Measurements from ENCODE around the gene ELMO1. TPM values are rescaled to one million over a fixed set of nuclear protein-coding genes. Genes with fewer than 3 reads are reported as not detected.

Gene ELMO1
- total and polyA plus RNA-seq, 10 donors = 26.0 to 494 (median 201) TPM

DNA sequence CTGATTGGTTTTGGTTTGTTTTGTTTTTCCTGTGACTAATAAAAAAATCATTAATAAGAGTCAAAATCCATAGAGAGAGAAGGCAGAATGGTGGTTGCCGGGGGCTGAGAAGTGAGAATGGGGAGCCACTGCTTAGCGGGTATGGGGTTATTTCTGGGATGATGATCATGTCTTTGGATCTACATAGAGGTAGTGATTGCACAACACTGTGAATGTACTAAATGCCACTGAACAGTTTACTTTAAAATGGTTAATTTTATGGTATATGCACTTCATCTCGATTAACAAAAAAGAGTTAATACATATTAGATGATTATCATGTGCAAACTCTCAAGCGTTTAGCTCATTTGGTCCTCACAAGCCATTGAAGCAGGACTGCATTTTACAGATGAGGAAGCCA lies 342.9 kb downstream of the ELMO1 start:
- intact Hi-C loops (cut with DNase I; ENCODE audit: low total_unique reads) = no loop called here
- H3K36me3 ChIP-seq = peaks cover 0 to 22% (median under 1%) of the 10 kb centered on the region in 6 donors

DNA sequence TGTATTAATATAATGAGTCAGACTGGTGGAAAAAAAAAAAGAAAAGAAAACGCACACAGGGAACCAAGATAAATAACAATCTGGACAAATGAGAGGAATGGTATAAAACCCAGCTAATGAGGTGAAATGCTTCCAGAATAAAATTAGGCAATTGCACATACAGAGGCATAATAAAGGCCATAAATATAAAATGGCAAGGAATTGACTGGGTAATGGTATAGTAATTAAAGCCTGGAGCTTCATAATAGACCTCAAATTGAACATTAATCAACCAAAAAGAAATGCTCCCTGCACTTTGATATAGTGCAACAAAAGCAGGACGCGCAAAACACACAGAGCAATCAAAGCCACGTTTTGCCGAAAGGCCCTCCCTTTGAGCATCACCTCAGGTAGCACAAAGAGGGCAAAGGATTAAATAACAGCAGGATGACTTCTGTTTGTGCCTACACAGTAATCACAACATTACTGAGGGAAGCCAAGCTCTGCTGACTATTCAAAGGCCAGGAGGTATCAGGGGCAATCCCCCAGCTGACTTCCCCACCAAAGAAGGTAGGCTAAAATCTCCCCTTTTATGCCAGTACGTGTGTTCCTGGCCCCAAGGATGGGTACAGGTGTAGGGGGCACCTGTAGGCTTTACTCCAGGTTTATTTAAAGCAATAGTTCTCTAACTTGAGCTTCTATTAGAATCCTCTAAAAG lies 343.7 kb downstream of the ELMO1 start:
- Histone ChIP-seq H3K4me1 (peaks cover 0 to 51% (median 26%) of the 10 kb centered on the region in 6 donors), H3K27me3 (replicated peaks in 1 of 7) (no peaks in the 10 kb centered on the region), H3K9me3 (no peaks in the 10 kb centered on the region), H3K36me3 (peaks cover 0 to 20% (median 0%) of the 10 kb centered on the region in 6 donors), H3K27ac (no peak overlapping the region), H3K4me3 (no peak overlapping the region)
- no peak for DNase-seq
- intact Hi-C loops (cut with DNase I; ENCODE audit: low total_unique reads) = no loop called here
- TF ChIP-seq, protein P1, sequence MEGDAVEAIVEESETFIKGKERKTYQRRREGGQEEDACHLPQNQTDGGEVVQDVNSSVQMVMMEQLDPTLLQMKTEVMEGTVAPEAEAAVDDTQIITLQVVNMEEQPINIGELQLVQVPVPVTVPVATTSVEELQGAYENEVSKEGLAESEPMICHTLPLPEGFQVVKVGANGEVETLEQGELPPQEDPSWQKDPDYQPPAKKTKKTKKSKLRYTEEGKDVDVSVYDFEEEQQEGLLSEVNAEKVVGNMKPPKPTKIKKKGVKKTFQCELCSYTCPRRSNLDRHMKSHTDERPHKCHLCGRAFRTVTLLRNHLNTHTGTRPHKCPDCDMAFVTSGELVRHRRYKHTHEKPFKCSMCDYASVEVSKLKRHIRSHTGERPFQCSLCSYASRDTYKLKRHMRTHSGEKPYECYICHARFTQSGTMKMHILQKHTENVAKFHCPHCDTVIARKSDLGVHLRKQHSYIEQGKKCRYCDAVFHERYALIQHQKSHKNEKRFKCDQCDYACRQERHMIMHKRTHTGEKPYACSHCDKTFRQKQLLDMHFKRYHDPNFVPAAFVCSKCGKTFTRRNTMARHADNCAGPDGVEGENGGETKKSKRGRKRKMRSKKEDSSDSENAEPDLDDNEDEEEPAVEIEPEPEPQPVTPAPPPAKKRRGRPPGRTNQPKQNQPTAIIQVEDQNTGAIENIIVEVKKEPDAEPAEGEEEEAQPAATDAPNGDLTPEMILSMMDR (IDR thresholded peaks at IDR 0.05 in 8 of 11, conservative IDR thresholded peaks at IDR 0.05 in 3 of 11) = no peak
- TF ChIP-seq POLR2AphosphoS5 (IDR thresholded peaks at IDR 0.05) (no peak), POLR2A (IDR thresholded peaks at IDR 0.05) (no peak)
- 73 to 77% (median 74%) methylated on average over 6 of the region's 6 CpGs for WGBS, 5 donors

More for the DNA sequence above, 342.9 kb downstream of the ELMO1 start:
- Histone ChIP-seq H3K4me3 (no peak overlapping the region), H3K4me1 (peaks cover 0 to 53% (median 29%) of the 10 kb centered on the region in 6 donors), H3K27ac (no peak overlapping the region), H3K27me3 (replicated peaks in 1 of 7) (no peaks in the 10 kb centered on the region), H3K9me3 (no peaks in the 10 kb centered on the region)
- WGBS, 5 donors = 94 to 98% (median 97%) methylated on average over 4 of the region's 4 CpGs
- TF ChIP-seq POLR2A (IDR thresholded peaks at IDR 0.05) (no peak), POLR2AphosphoS5 (IDR thresholded peaks at IDR 0.05) (no peak)
- TF ChIP-seq, protein P1 (IDR thresholded peaks at IDR 0.05 in 8 of 11, conservative IDR thresholded peaks at IDR 0.05 in 3 of 11) = no peak
- no peak for DNase-seq

DNA sequence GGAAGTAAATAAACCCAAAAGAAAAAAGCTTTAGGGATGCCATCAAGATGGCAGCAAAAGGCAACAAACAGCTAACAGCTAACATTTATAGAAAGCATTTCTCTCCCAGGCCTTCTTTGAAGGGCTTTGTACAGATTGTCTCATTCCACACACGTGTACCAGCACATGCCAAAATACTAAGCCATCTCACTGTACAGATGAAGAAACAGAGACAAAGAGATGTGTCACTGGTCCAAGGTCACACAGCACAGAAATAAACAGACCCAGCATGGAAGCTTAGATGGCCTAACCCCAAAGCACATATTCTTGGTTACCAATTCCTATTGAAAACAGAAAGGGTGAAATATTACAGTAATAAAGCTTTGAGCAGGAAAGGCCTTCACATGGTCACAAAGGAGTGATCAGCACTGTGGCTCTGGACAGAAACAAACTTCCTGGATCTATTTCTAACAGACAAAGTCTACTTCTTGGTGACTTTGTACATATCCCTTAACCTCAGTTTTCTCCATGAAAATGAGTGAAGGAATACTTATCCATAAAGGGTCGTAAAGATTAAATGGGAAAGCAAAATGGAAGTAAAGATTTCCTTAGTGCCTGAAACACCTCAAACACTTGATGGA lies 346.0 kb downstream of the ELMO1 start:
- Histone ChIP-seq H3K36me3 (peaks cover 0 to 11% (median 0%) of the 10 kb centered on the region in 6 donors), H3K9me3 (no peaks in the 10 kb centered on the region), H3K4me3 (no peak overlapping the region), H3K4me1 (peaks cover 0 to 28% (median 14%) of the 10 kb centered on the region in 6 donors), H3K27me3 (replicated peaks in 1 of 7) (no peaks in the 10 kb centered on the region), H3K27ac (no peak overlapping the region)
- no peak for DNase-seq
- intact Hi-C loops (cut with DNase I; ENCODE audit: low total_unique reads) = no loop called here
- 85 to 95% (median 90%) methylated on average over 2 of the region's 2 CpGs for WGBS, 5 donors
- TF ChIP-seq POLR2A (IDR thresholded peaks at IDR 0.05) = no peak

DNA sequence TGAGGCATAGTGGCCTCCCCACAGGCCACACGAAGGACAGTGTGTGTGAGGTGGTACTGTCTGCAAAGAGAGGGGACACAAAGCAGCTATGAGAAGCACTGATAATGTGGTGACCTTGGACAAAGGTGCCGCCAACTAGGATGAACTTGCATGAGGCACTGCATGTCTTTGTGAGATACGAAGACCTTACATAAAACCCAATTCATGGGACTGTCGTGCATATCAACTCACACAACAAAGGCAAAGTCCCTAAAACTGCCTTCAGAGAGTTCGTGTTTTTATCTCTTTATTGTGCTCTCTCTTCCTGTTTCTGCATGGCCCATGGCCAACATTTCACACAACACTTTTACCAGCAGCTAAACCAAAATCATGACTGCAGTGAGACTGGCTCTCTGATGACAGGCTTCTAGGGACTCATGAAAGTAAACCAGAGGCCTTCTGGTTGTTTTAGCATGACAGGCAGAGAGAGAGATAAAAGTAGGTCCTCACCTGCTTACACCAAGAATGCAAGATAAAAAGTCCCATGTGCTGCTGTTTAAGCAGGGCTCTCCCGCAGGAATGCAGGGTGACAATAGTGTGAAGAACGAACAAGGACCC lies 347.8 kb downstream of the ELMO1 start:
- TF ChIP-seq POLR2A (IDR thresholded peaks at IDR 0.05) (no peak), POLR2AphosphoS5 (IDR thresholded peaks at IDR 0.05) (peak in 1 of 3 donors; percentile 4)
- WGBS, 5 donors = 53 to 68% (median 66%) methylated on average over 7 of the region's 7 CpGs
- H3K4me1 ChIP-seq = peaks cover 0 to 23% (median 13%) of the 10 kb centered on the region in 6 donors
- no peaks in the 10 kb centered on the region for H3K9me3 ChIP-seq
- no peaks in the 10 kb centered on the region for H3K27me3 ChIP-seq (replicated peaks in 1 of 7)
- H3K4me3 ChIP-seq = no peak overlapping the region
- H3K27ac ChIP-seq = peak overlapping the region in 2 of 8 donors; percentile 8 to 39
- H3K36me3 ChIP-seq = peaks cover 0 to 24% (median 6%) of the 10 kb centered on the region in 6 donors
- intact Hi-C loops (cut with DNase I; ENCODE audit: low total_unique reads) = no loop called here
- no peak for DNase-seq

DNA sequence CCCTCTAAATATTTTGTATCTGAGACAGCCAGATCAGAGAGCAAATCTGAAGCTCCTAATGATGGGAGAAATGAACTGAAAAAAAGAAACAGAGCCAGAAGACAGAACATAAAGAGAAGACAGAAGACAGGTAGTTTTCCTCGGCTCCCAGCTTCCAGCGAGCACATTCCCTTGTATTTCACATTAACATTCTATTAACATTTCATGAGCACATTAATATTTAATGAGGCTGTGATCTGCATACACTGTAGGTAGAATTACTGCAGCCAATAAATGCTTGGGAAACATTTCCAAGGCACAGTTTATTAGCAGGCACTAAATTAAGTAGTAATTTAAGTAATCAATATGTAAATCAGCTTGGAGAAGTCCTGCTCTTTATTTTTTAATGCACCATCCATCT lies 349.9 kb downstream of the ELMO1 start:
- no peaks in the 10 kb centered on the region for H3K9me3 ChIP-seq
- intact Hi-C loops (cut with DNase I; ENCODE audit: low total_unique reads) = no loop called here
- peaks cover 0 to 45% (median 22%) of the 10 kb centered on the region in 6 donors for H3K36me3 ChIP-seq
- no peak overlapping the region for H3K27ac ChIP-seq
- DNase-seq = no peak
- 95 to 99% (median 96%) methylated on average over 2 of the region's 2 CpGs for WGBS, 5 donors
- H3K27me3 ChIP-seq (replicated peaks in 1 of 7) = no peaks in the 10 kb centered on the region
- no peak for TF ChIP-seq POLR2A (IDR thresholded peaks at IDR 0.05)
- TF ChIP-seq, protein P1 (IDR thresholded peaks at IDR 0.05 in 8 of 11, conservative IDR thresholded peaks at IDR 0.05 in 3 of 11) = no peak
- no peak for TF ChIP-seq POLR2AphosphoS5 (IDR thresholded peaks at IDR 0.05)
- no peak overlapping the region for H3K4me3 ChIP-seq
- peaks cover 0 to 23% (median 13%) of the 10 kb centered on the region in 6 donors for H3K4me1 ChIP-seq

Measured in spleen (tissue), 11 donors.